NCI-H146 treated with DMSO at 0.1 percent for 48 hours (cell line): Measurements from ENCODE around the gene TM9SF4.

Source experiments
- DNase-seq: peaks from one replicate; lab custom pipeline; 2025; ENCODE audit not compliant: unreplicated experiment; lab: John Stamatoyannopoulos, UW

Gene TM9SF4

DNA sequence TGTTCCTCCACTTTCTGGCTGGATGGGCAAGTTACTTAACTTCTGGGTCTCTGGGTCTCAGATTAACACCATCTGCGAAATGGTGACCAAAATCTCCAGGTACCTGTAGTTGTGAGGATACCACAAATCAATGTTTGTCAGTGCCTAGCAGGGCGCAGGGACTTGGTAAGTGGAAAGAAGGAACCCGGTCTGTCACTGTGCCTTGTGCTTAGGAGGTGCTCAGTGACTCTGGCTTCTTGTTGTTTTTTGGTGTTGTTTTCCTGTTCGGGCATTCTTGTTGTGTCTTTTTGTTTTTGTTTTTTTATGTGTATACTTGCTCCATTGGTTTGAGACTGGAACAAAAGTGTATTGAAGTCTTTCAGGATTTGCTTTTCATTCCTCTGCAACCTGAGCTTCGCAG, 17.8 kb downstream of the TM9SF4 start:
- DNase-seq = no peak

DNA sequence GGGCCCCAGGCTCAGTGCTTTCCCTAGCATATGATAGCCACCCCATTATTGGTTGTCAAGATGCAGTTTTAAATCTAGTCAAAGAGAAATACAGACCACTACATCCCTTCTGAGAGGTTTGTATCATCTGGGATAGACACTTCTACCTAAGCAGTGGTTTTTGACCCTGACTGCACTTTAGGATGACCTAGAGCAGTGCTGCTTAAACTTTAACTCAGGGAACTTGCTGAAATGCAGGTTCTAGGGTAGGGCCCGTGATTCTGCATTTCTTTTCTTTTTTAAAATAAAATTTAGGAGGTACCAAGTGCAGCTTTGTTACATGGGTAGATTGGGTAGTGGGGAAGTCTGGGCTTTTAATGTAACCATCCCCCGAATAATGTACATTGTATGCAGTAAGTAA, 18.7 kb downstream of the TM9SF4 start:
- no peak for DNase-seq

DNA sequence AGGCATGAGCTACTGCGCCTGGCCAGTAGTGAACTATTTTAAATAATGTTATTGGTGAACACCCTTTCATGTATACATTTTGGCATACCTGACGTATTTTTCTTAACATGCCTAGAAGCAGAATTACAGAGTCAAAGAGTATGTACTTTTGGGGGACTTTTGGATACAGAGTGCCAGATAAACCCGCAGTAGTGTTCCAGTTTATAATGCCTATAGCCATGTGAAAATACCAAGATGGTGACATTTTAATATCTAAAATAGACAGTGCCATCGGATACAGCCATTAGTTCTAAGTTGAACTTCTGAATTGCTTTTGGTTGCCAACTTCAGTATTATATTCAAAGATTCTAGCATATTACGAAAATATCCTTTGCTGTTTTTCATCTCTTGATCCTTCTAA, 20.3 kb downstream of the TM9SF4 start:
- no peak for DNase-seq

DNA sequence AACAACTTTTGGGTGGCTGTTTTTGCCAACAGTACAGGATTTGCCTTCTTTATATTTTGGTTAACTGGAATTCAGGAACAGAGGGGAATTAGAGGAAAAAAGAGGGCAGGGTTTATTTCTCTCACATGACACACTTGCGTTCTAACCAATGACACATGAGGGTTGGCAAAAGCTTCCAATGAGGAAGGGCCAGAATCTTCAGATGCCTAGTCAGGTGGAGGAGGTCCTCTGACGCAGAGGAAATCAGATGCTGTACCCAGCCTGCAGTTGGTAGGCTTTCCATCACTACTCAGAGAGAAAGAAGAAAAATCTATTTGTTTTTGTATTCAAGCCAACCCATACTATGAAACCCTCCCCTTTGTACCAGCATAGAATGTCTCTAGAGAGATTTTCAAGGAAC, 20.8 kb downstream of the TM9SF4 start:
- no peak for DNase-seq

DNA sequence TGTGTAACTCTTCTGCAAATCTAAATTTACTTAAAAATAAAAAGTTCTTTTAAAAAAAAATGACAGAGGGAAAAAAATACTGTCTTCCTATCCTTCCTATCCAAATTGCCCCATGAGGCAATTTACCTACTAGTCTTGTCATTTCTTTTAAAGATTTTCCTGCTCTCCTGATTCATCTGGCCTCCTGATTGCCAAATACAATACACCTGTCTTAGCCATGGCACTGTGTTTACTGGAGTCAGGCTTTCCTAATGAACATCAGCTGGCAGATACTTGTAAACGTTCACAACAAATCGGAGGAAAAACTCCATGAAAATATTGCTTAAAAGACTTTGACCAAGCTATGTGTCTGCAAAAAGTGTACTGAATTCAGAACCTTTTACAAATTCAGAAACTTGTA, 21.5 kb downstream of the TM9SF4 start:
- no peak for DNase-seq

DNA sequence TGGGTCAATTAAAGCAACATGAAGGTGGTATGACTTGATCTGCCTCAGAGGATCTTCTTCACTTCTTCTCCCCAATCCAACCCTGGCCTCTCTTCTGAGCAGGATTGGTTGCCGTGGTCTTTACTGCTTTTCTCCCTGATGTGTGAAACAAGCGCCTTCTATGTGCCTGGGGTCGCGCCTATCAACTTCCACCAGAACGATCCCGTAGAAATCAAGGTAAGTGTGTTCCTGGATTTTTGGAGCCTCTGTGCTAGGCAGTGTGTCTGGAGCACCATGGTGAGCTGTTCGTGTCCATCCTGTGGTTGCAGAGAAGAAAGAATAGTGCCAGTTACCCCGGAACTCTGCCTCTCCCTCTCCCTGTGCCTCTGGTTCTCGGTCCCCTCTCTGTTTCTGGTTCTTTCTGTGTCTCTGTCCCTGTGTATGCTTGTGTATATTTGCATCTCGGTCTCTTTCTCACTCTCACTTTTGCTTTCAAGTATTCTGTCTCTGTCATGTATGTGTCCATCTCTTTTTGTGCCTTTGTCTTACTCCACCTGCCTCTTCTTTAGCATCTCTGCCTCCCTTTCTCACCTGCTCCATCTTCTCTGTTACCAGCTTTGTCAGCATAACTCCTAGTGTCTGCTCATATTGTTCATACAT, 23.5 kb downstream of the TM9SF4 start:
- DNase-seq = no peak

DNA sequence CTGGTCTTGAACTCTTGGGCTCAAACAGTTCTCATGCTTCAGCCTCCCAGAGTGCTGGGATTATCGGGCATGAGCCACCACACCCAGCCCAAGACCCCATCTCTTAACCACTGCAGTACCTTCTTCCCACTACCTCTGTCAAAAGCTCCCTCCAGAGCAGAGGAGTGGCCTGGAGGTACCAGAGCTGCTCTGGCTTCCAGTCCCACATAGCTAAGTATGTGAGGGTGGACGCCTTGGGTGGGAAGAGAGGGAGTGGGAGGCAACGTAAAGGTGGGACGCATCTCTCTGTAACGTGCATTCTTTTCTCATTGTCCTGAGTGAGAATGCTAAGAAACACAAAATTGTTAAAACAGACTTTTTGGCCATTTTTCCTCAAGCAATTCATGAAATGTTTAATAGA, 24.5 kb downstream of the TM9SF4 start:
- no peak for DNase-seq

DNA sequence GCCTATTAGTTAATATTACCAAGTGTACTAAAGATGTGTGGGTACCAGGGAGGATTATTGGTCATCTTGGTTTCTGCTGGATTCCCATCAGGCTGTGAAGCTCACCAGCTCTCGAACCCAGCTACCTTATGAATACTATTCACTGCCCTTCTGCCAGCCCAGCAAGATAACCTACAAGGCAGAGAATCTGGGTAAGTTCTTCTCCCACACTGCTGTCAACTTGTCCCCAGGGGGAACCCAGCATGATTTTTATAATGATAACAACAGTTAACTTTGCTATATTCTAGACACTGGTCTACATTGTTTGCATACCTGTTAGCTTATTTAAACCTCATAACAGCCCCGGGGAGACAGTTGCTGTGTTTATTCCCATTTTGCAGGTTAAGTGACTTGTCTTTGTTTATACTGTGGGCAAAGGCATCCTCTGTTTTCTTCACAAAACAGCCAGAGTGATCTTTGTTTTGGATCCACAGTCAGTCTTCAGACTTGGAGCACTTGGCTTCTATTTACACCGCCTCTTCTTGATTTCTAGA, 26.5 kb downstream of the TM9SF4 start:
- no peak for DNase-seq

DNA sequence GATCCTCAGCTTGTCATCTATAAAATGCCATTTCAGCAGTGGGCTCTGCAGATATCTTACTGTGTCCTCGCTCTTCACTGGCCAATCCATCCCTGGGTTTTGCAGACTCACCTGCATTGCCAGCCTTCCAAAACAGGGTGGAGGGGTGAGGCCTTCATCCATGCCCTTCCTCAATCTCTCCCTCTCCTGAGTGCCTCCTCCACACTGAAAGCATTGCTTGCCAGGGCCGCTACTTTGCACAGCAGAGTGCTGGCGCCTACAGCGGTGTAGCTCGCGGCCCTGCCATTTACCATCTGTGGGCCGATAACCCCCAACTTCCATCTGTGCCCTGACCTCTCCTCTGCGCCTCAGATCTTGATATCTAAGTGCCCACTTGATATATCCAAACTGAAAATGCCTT, 29.4 kb downstream of the TM9SF4 start:
- no peak for DNase-seq

DNA sequence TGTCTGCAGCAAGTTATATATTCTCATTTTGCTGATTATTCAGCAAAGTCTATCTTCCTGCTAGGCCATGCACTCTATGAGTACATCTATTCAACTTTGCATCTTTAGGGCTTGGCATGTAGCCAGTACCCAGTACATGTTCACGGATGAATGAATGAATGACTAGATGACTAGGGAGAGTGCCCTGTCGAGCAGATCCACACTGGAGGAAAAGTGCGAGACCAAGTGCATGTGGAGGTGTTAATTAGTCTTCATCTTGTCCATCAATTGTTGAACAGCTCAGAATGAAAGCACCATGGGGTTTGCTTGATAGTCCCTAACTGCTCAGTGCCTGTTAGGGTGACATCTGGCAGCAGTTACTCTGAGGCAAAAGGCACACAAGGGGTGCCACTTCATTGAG, 30.4 kb downstream of the TM9SF4 start:
- DNase-seq = no peak

DNA sequence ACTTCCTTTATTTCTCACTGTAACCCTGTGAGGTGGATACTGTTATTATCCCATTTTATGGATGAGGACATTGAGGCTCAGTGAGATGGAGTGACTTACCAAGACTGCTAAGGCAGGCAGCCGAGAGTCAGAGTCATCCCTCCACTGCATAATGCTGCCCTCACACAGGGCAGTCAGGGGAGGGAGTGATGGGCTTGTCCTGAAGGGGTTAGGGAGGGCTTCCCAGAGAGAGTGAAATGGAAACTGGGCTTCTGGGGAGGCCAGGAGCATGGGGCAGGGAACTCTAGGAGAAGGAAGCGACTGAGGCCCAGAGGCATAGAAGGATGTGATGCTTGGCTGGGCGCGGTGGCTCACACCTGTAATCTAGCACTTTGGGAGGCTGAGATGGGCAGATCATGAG, 31.1 kb downstream of the TM9SF4 start:
- no peak for DNase-seq

DNA sequence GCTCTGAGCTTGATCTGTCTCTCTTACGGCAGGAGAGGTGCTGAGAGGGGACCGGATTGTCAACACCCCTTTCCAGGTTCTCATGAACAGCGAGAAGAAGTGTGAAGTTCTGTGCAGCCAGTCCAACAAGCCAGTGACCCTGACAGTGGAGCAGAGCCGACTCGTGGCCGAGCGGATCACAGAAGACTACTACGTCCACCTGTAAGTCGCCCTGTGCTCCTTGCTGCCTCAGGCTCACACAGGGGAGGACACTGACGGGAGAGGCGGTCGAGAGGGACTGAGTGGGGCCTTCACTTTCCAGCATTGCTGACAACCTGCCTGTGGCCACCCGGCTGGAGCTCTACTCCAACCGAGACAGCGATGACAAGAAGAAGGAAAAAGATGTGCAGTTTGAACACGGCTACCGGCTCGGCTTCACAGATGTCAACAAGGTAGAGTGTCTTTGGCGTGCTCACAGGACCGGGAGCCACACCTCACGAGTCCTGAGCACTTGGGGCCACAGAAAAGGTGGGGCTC, 32.0 kb downstream of the TM9SF4 start:
- DNase-seq = no peak

DNA sequence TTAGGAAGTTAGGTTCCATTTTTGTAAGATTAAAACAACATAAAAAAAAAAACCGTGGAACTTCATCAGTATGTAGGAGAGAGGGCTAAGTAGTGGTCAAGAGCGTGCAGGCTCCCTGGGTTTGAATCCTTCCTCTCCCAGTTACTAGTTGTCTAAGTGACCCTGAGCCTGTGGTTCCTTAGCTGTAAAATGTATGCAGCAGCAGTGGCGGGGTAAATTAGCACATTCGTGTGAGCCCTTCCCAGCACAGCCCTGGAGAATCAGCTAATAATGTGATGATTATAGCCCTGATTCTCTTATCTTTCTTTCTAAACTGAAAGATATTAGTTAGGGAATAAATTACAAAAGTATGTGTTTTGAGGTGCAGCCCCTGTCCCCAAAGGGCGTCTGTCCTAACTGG, 32.6 kb downstream of the TM9SF4 start:
- DNase-seq = no peak

DNA sequence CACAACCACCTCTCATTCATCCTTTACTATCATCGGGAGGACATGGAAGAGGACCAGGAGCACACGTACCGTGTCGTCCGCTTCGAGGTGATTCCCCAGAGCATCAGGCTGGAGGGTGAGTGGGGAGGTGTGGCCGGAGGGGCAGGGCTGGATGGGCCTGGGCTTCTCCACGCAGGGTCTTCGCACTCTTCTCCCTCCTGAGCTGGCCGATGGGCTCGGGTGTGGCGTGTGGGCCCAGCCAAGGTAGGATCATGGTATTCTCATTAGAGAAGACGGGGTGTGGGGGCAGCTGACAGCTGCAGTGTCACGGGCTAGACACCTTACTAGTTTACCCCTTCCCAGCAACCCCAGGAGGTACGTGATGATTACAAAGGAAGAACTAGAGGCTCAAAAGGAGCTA, 33.5 kb downstream of the TM9SF4 start:
- no peak for DNase-seq

DNA sequence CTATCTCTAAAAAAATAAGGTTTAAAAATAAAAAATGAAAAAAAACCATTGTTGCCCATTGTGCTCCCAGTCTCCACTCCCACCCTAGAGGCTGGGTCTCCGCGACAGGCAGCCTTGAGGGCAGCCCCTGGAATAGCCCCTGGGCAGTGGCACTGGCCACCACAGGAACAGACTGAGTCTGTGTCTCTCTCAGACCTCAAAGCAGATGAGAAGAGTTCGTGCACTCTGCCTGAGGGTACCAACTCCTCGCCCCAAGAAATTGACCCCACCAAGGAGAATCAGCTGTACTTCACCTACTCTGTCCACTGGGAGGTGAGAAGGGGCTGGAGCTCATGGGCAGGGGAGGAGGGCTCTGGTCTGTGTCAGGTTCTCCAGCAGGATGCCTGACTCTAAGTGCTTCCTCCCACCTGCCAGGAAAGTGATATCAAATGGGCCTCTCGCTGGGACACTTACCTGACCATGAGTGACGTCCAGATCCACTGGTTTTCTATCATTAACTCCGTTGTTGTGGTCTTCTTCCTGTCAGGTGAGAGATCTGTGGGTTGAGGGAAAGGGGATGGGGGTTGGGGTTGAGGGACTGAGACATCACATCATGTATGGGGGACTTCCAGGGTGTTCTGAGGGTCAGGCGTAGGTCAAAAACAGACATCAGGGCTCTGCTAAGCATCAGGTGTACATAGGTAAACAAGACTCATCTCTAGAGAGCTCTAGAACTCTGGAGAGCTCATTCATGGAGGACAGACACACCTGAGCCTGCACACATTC, 35.6 kb downstream of the TM9SF4 start:
- DNase-seq = no peak

DNA sequence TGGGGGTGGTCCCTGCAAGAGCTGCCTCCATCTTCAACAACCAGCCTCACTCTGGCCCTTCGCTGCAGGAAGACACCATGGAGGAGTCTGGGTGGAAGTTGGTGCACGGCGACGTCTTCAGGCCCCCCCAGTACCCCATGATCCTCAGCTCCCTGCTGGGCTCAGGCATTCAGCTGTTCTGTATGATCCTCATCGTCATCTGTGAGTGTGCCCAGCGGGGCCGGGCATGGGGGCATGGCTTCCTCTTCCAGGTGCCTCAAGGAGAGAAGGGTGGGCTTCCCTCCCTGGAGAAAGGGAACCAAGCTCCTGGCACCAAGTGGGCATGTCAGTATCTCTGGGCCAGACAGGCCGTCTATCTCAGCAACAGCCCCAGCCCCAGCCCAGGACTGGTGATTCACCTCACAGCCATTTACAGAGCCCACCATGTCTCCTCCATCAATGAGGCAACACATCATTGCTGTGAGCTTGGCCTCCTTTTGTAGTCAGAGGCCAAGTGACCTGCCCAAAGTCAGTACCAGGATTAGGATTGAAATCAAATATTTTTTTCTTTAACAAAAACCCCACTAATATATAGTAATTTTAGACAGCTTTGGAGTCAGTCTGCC, 40.2 kb downstream of the TM9SF4 start:
- DNase-seq = no peak

DNA sequence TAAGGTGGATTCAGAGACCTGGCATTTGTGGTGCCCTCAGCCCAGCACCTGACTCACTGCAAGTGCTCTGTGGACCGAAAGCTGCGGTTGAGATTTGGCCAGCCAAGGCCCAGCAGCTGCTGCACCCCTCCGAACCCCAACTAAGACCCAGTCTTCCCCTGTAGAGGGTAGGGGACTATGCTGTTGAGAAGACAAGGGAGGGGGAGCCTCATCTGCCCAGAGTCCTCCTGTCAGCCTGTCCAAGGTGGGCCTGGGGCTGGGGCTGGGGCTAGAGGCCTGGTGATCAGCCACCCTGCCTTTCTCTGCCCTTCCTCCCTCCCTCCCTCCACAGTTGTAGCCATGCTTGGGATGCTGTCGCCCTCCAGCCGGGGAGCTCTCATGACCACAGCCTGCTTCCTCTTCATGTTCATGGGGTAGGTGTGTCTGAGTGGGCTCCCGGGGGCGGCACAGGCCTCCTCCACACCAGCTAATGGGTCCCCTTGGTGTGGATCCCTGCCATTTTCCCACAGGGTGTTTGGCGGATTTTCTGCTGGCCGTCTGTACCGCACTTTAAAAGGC, 40.9 kb downstream of the TM9SF4 start:
- no peak for DNase-seq

DNA sequence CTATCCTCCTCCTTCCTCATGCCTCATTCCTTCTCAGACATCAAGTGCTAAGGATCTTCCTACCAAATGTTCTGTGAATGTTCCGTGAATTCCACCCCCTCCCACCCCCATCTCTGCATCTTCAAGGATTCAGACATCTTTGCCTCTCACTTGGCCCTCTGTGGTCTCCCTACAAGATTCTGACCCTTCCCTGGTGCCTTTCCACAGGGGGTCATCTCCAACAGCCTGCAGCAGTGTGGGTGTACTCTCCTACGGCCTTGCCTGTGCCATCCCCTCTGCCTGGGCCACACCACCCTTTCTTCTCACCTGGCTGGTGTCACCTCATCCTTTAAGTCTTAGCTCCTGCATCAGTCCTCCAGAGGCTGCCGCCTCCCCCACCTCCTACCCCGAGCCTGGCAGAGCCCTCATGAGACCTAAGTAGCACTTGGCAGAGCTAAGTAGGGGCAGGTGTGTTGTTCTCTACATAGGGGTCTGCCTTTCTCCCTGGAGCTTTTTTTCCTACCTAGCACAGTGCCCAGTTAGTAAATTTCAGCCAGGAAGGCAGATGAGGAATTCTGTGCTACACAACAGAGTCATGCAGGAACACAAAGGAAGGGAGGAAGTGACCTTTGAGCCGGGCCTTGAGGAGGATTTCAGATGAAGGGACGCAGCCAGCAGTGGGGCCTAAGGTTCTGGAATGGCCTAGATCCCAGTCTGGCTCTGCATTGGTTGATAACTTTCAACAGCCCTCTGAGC, 43.1 kb downstream of the TM9SF4 start:
- DNase-seq = no peak

DNA sequence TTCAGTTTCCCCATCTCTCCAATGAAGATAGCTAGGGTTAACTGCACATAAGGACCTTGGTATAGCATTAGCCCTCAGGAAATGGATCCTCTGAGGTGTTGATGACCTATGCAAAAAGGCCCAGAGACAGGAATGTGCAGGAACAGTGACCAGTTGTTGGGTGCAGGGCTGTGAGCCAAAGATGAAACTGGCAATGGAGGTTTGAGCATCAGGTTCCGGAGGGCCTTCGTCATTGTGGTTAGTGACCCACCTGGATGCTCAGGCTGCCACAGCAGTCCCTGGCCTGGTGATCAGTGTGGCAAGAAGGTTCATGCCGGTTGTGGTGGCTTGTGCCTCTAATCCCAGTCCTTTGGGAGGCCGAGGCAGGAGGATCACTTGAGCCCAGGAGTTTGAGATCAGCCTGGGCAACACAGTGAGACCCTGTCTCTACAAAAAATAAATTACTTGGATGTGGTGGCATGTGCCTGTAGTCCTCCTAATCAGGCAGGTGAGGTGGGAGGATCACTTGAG, 43.7 kb downstream of the TM9SF4 start:
- no peak for DNase-seq

DNA sequence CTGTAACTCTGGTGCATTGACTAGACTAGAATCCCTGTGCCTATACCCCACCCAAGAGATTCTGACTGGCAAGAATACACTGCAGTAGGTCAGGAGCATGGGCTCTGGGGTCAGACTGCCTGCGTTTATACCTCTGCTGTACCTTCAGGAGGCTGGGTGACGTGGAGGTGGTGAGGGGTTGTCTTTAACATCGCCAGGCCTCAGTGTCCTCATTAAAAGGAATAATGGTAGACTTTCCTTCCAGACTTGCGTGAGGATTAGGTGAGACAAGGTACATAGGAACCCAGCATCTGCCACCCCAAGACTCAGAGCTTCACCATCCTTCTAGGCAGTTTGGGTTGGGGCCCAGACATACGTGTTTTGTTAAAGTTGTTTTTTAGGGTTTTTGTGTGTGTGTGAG, 44.3 kb downstream of the TM9SF4 start:
- DNase-seq = no peak
